HG03378 (cell line): ENCODE data around the gene TPM1.
"Not testable (repeated sequence)": the region's sequence is repeated elsewhere in the genome, so short reads cannot be mapped to it uniquely, and the experiment has no call there.

Experiments
- ATAC-seq: cut with Tn5 transposase; IDR thresholded peaks from one replicate; pipeline ENCODE4 v1.9.1; 2021; ENCODE audit warnings: mild to moderate bottlenecking, moderate library complexity; ENCODE audit not compliant: unreplicated experiment

TPM1 gene

GRCh38 chr15:63091679-63092446 is 49.3 kb downstream of the TPM1 start:
- ATAC-seq: no peak

GRCh38 chr15:63093486-63094205 is 51.1 kb downstream of the TPM1 start:
- ATAC-seq: no peak

GRCh38 chr15:63094495-63094931 is 52.0 kb downstream of the TPM1 start:
- no peak for ATAC-seq

- ATAC-seq: no peak
Measured at GRCh38 chr15:63096178-63096577, 53.6 kb downstream of the TPM1 start.

- not testable (repeated sequence) for ATAC-seq
Measured at GRCh38 chr15:63098901-63099300, 56.4 kb downstream of the TPM1 start.

- ATAC-seq: not testable (repeated sequence)
Measured at GRCh38 chr15:63099581-63099980, 57.0 kb downstream of the TPM1 start.

GRCh38 chr15:63103416-63103815 is 60.9 kb downstream of the TPM1 start:
- no peak for ATAC-seq

GRCh38 chr15:63104727-63105126 is 62.2 kb downstream of the TPM1 start:
- ATAC-seq: no peak

GRCh38 chr15:63105354-63105753 is 62.8 kb downstream of the TPM1 start:
- ATAC-seq: not testable (repeated sequence)

- no peak for ATAC-seq
Measured at GRCh38 chr15:63107895-63108546, 65.5 kb downstream of the TPM1 start.

GRCh38 chr15:63109498-63109897 is 67.0 kb downstream of the TPM1 start:
- ATAC-seq: no peak

GRCh38 chr15:63109920-63110319 is 67.4 kb downstream of the TPM1 start:
- ATAC-seq: no peak

- no peak for ATAC-seq
Measured at GRCh38 chr15:63110428-63111026, 68.0 kb downstream of the TPM1 start.

- no peak for ATAC-seq
Measured at GRCh38 chr15:63111481-63111880, 68.9 kb downstream of the TPM1 start.

GRCh38 chr15:63112871-63113270 is 70.3 kb downstream of the TPM1 start:
- ATAC-seq: no peak

GRCh38 chr15:63114465-63114864 is 71.9 kb downstream of the TPM1 start:
- ATAC-seq: no peak
